Stimulated activated CD8-positive, alpha-beta memory T cell treated with anti-CD3 and anti-CD28 coated beads, Interleukin-7, amount 100 ng/mL, for 4 hours (primary cell): Measurements from ENCODE around the gene MRM2.

ENCODE experiments used
- DNase-seq, 2 donors: peaks; one replicate each; pipeline ENCODE4 v3.0.0-alpha.2; 2020; ENCODE audit warnings: low read depth in 2 of 2

MRM2 gene

GRCh38 chr7:2222516-2222915 is 19.5 kb downstream of the MRM2 start:
- no peak for DNase-seq

GRCh38 chr7:2220954-2221353 is 21.1 kb downstream of the MRM2 start:
- DNase-seq = no peak

DNA sequence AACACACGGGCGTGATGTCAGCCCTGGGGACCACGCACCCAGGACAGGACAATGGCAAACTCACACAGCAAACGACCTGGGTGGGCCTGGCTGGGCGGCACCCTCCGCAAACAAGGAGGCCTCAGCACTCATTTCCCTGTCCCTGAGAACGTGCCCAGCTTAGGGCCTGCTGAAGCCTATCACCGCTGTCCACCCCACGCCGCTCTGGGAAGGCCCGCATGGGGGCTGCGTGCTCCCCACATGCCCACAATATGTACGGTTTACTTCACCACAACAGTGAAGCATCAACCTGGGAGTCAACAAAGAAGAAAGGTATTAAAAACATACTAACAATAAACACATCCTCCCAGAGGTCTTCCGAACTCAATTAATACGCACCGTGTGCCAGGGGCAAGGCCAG is 21.5 kb downstream of the MRM2 start:
- DNase-seq = no peak

DNA sequence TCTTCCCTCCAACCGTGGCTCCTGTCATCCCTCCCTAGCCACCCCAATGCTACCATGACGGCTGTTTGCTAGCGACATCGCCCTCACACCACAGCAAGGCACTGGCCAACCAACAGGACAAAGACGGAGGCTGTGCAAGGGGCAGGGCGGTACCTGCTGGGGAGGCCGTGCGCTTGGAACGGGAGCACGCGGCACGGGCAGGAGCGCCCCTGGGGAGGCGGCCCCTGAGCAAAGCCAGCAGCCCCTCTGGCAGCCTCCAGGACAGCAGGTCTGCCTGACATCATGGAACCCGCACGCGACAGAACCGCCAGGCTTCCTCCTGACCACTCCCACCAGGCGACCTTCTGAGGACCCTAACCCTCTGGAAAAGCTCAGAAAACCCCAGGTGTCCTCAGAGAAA is 22.0 kb downstream of the MRM2 start:
- DNase-seq = no peak

DNA sequence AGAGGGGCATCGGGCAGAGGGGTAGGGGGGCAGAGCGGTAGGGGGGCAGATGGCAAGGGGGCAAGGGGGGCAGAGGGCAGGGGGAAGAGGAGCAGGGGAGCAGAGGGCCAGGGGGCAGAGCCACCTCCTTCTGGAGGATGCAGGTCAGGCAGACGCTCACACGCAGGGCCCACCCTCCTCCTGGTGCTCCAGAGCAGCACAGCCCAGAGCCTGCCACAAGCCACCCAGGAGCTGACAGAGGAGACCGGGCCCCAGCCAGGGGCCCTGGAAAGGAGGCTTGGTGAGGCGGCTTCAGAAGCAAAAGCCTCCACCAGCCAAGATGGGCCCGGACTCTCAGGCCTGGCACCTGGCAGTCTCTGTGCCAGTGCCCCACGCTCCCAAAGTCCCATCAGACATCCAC is 22.4 kb downstream of the MRM2 start:
- no peak for DNase-seq

- DNase-seq = no peak
These were observed 22.9 kb downstream of the MRM2 start for GRCh38 chr7:2219136-2219535.

GRCh38 chr7:2218444-2218785 is 23.6 kb downstream of the MRM2 start:
- no peak for DNase-seq

DNA sequence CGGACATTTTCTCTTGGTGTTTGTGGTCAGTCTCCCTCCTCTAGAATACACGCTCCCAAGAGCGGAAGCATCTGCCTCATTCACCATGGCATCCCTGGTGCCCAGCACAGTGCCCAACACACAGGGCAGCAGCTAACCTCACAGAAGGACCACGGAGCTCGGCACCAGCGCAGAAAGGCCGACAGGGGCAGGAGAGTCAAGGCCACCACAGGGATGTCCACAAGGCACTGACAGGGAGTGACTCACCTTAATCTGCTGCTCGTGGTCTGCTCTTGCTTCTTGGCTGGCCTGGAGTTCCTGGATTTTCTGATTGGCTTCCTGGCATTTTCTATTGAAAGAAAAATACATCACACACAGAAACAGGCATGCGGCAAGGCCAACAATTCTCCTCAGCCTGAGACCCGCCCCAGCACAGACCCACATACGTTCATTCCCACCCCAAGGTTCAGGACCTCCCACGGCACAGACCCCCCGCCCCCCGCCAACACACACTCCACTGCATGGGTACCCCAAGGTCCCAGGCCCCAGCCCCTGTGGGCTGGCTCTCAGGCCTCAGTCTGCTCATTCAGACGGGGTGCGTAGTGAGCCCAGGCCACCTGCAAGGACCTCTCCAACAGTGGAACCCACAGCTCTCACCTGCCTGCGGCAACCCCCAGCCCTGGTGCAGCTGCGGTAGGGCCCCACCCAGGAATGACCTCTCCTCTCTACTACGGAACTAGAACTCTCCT is 24.1 kb downstream of the MRM2 start:
- no peak for DNase-seq

GRCh38 chr7:2217206-2217605 is 24.8 kb downstream of the MRM2 start:
- DNase-seq = no peak

GRCh38 chr7:2215851-2216250 is 26.2 kb downstream of the MRM2 start:
- no peak for DNase-seq

DNA sequence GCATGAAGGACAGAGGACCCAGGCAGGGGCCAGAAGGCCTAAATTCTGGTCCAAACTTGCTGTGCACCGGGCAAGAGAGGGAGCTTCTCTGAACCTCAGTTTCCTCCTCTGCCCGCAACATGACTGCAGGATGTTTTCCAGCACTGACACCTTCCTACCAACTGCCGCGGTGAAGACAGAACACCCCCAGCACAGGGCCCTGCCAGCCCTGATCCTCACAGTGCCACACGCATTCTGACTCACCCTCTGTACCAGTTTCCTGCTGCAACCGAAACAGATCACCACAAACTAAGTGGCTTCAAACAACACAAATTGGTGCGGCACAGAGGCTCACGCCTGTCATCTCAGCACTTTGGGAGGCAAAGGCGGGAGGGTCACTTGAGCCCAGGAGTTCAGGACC is 27.4 kb downstream of the MRM2 start:
- no peak for DNase-seq

- DNase-seq = no peak
These were observed 28.3 kb downstream of the MRM2 start for GRCh38 chr7:2213551-2214215.

DNA sequence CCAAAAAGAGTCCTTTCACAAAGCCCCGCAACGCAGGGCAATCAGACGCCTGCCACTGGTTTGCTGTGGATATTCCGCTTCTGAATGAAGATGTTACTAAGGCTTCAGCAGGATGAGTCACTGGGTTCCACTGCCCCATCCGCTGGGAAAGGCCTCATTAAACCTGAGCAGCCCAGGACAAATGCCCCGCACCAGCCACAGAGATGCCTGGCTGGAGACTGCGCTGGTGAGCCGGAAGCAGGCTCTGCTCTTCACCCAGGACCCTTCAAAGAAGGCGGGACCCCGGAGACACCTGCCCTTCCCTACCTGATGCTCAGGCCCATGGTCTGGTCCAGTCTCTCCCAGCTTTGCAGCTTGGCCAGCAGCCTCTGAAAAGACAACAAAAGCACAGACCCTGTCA is 29.1 kb downstream of the MRM2 start:
- no peak for DNase-seq

- no peak for DNase-seq
These were observed 30.1 kb downstream of the MRM2 start for GRCh38 chr7:2211926-2212325.

- DNase-seq = no peak
These were observed 30.6 kb downstream of the MRM2 start for GRCh38 chr7:2211259-2211880.

GRCh38 chr7:2210551-2211258 is 31.3 kb downstream of the MRM2 start:
- DNase-seq = no peak

- no peak for DNase-seq
These were observed 32.1 kb downstream of the MRM2 start for GRCh38 chr7:2209961-2210323.

DNA sequence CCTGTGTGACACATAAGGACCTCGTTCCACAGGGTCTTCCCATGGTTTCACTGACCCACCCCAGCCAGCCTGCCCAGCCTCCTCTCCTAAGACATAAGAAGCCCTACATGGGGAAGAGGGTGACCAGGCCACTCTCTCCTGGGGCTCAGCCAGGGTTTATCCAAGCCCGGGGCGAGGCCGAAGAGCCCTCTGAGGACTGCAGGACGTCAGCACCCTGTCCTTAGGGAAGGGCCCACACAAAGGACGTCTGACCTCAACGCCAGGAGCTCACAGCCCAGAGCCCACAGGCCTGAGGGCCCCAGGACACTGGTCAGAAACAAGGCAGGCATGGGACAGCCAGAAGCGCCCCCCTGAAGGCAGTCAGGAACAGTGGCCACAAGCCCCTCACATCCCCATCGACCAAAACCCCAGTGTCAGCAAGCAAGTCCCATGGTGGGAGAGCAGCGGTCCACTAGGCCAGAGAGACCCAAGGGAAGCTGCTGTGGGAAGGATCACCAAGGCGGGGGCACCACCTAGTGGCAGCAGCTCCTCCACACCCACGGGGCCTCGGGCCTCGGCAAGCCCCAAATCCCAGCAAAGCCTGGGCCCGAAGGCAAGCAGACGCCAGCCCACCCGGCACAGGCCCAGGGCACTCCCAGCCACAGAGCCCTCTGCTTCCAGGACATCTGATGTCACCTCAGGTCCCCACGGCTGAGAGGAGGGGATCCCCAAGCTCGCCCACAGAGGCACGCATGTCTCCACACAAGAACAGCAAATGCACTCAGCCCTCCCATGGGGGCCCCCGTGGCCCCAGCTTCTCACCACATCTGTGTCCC is 32.7 kb downstream of the MRM2 start:
- DNase-seq = peak in 1 of 2 donors; percentile 18

DNA sequence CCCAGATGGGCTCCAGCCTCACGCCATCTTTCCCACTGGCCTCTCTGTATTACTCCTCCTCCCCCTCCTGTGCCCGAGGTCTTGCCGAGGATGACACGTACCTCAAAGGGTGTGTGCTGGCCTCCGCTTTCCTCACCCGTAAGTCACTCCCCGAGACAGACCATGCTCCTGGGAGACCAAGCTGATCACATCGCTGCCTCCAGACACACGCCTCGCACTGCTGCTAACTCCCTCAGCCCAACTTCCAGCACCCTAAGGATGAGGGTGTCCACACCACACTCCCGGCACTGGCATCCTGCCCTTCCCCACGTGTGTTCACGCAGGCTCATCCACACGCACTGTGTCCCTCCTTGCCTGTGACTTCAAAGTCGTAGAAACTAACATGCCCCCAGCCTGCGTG is 33.3 kb downstream of the MRM2 start:
- no peak for DNase-seq

GRCh38 chr7:2205036-2205780 is 36.8 kb downstream of the MRM2 start:
- no peak for DNase-seq

GRCh38 chr7:2204446-2204845 is 37.6 kb downstream of the MRM2 start:
- no peak for DNase-seq
